Psoas muscle (tissue), 8 donors: ENCODE data around the gene B4GALT1. TPM values are rescaled to one million over a fixed set of nuclear protein-coding genes. Genes with fewer than 3 reads are reported as not detected.

Experiments
- ATAC-seq, 4 donors: fragments of 200-7000 bp; cut with Tn5 transposase; one replicate each; pipeline ENCODE4 v1.9.1; 2020; ENCODE audit warnings: moderate library complexity in 3 of 4, mild to moderate bottlenecking in 2 of 4
- DNase-seq, 2 donors: peaks; one replicate each; pipeline ENCODE4 v3.0.0-alpha.2; 2020
- H3K27ac ChIP-seq: fragments of 200-600 bp; one replicate; pipeline ENCODE4 v1.8.0; 2022
- H3K27me3 ChIP-seq, 3 donors: fragments of 200-600 bp in 1 of 3; one replicate each; pipeline versions ENCODE4 v1.6.1 to v1.8.0; 2013 to 2022; ENCODE audit warnings: low read length in 2 of 3, mild to moderate bottlenecking in 2 of 3, moderate library complexity in 1 of 3; ENCODE audit not compliant: insufficient read depth in 3 of 3
- H3K36me3 ChIP-seq, 2 donors: fragments of 200-600 bp in 1 of 2; one replicate each; pipeline versions ENCODE4 v1.6.1 to v1.8.0; 2013 to 2022; ENCODE audit warnings: low read depth in 1 of 2, mild to moderate bottlenecking in 1 of 2, moderate library complexity in 1 of 2; ENCODE audit not compliant: insufficient read depth in 1 of 2
- H3K4me1 ChIP-seq: fragments of 200-600 bp; one replicate; pipeline ENCODE4 v1.8.0; 2022
- H3K4me3 ChIP-seq: fragments of 200-600 bp; one replicate; pipeline ENCODE4 v1.8.0; 2022; ENCODE audit warnings: mild to moderate bottlenecking
- H3K9me3 ChIP-seq: fragments of 200-600 bp; one replicate; pipeline ENCODE4 v1.8.0; 2022
- CTCF ChIP-seq: fragments of 200-600 bp; IDR thresholded peaks from one replicate; pipeline ENCODE4 v1.8.0; 2022; ENCODE audit warnings: antibody characterized with exemption
- WGBS, 3 donors: extraction: QIAGEN DNeasy Blood & Tissue Kit; methylation state at CpG; one replicate each; pipeline versions ENCODE4 v1.1.6 to v1.1.7; 2013; 5-methylcytosine and 5-hydroxymethylcytosine counted together
- intact Hi-C, 2 donors: fragments of 100-400 bp; cut with DNase I; formaldehyde crosslinking; loops; one replicate each; pipeline versions ENCODE4 v1.11.0 to v1.14.2; 2022
- polyA plus RNA-seq, 3 donors: library from polyadenylated mRNA; stranded (reverse); fragments of 200-250 nt; gene quantifications; one replicate each; pipeline ENCODE4 v1.2.3, GENCODE V29; 2013
- total RNA-seq, 4 donors: library from RNA; stranded (reverse); fragmentation: NEBNext Ultra II Directional in 2 of 4; extraction: Animal tissue kit (Norgen Biotek cat#: 25700) in 2 of 4; gene quantifications; one replicate each; pipeline versions ENCODE4 v1.2.1 to v1.2.4, GENCODE V29; 2021 to 2023
- donor health status: healthy with polysubstance abuse.
- donor health status: DM: no; HTN: no; CAD: no; lungs with moderate emphysema.
- donor health status: Bipolar disorder and iron deficiency.
- donor health status: healthy.
- donor health status: DM: yes; HTN: yes; CAD: no.
- donor health status: DM: no; HTN: no; CAD: no.
- donor health status: DM: no; HTN: no; CAD: no.
- donor health status: DM: yes; HTN: yes; CAD: no.

B4GALT1 gene
- total and polyA plus RNA-seq, 7 donors = 13.0 to 28.1 (median 22.3) TPM

- intact Hi-C loops = loop anchor here in 1 of 2 donors (5.0 kb wide), 1 partner anchor 55 kb away; no protein-coding TSS in a partner anchor
- Histone ChIP-seq H3K4me3 (no peak overlapping the region), H3K36me3 (no peaks in the 10 kb centered on the region), H3K27ac (no peak overlapping the region), H3K9me3 (no peaks in the 10 kb centered on the region), H3K27me3 (no peaks in the 10 kb centered on the region), H3K4me1 (peaks cover 5% of the 10 kb centered on the region)
- DNase-seq = no peak
- no peak for ATAC-seq
- TF ChIP-seq CTCF = no peak
- 86 to 91% (median 90%) methylated on average over 8 of the region's 8 CpGs for WGBS, 3 donors
Observed at GRCh38 chr9:33172256-33173238, 5.4 kb upstream of the B4GALT1 start.

GRCh38 chr9:33170464-33171415 lies 3.6 kb upstream of the B4GALT1 start:
- peak; percentile 70 to 89 for DNase-seq
- TF ChIP-seq CTCF = peak; percentile 55
- peak; percentile 36 to 59 (median 54) for ATAC-seq
- Histone ChIP-seq H3K9me3 (no peaks in the 10 kb centered on the region), H3K36me3 (no peaks in the 10 kb centered on the region), H3K27ac (peak overlapping the region; percentile 64), H3K4me3 (no peak overlapping the region), H3K27me3 (no peaks in the 10 kb centered on the region), H3K4me1 (peaks cover 5% of the 10 kb centered on the region)
- 38 to 50% (median 39%) methylated on average over 11 of the region's 11 CpGs for WGBS, 3 donors
- intact Hi-C loops = loop anchor here (1.0 to 5.0 kb wide), 2 partner anchors 57 to 89 kb away; no protein-coding TSS in a partner anchor

DNA sequence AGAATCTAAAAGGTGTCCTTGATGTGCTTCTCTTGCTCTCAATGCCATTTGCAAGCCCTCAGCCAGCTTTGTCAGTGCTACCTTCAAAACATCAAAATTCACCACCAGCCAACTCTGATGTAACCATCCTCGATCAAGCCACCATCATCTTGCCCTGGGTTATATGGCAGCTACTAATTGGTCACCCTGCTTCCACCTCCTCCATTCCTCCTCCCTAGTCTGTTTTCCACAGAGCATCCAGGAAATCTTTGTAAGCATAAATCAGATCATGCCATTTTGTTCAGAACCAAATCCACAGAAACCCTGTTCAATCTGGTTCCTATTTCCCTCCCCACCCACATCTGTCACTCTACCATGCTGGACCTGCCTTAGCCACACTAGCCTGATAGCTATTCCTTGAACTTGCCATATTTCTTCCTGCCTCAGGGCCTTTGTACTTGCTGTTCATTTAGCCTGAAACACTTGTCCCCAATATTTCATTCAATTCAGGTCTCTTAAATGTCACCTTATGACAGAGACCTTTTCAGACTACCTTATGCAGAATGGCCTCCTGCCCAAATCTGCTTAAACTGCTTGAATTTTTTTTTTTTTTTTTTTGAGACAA lies 1.9 kb upstream of the B4GALT1 start:
- Histone ChIP-seq H3K9me3 (no peaks in the 10 kb centered on the region), H3K27ac (peak overlapping the region; percentile 95), H3K27me3 (no peaks in the 10 kb centered on the region), H3K36me3 (no peaks in the 10 kb centered on the region), H3K4me1 (peaks cover 18% of the 10 kb centered on the region), H3K4me3 (no peak overlapping the region)
- DNase-seq = no peak
- WGBS, 3 donors = 64 to 92% (median 71%) methylated on average over 1 of the region's 1 CpG
- ATAC-seq = no peak
- intact Hi-C loops = loop anchor here in 1 of 2 donors (5.0 kb wide), 1 partner anchor 87 kb away; no protein-coding TSS in a partner anchor
- TF ChIP-seq CTCF = no peak

DNA sequence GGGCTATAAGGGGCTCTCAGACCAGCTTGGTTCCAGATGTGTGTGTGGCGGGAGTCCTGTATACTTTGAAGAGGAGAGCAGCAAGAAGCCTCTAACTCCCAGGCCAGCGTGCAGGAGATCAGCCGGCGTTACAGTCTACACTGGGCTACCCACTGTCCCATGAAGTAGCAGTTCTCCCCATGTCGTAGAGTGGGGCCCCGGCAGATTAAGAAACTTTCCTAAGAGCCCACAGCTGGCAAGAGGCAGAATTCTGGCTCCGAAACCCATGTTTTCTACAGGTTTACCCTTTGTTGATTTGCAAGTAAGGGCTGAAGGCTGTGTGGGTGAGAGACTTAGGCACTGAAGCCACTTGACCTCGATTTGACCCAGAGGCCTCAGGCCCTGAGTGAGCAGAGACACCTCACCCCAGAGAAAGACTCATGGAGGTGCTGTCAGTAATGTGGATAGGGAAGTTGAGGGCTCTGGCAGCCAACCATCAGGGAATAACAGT lies 881 bp upstream of the B4GALT1 start:
- 45 to 67% (median 57%) methylated on average over 8 of the region's 8 CpGs for WGBS, 3 donors
- TF ChIP-seq CTCF = no peak

More for the DNA sequence above, 881 bp upstream of the B4GALT1 start:
- Histone ChIP-seq H3K4me3 (peak overlapping the region; percentile 96), H3K27ac (peak overlapping the region; percentile 95), H3K36me3 (no peaks in the 10 kb centered on the region), H3K4me1 (peaks cover 29% of the 10 kb centered on the region), H3K27me3 (no peaks in the 10 kb centered on the region), H3K9me3 (no peaks in the 10 kb centered on the region)
- DNase-seq (no peak), ATAC-seq (no peak)
- intact Hi-C loops = loop anchor here in 1 of 2 donors (5.0 kb wide), 1 partner anchor 86 kb away; no protein-coding TSS in a partner anchor
